Measurements from ENCODE around the gene SLC1A7. TPM values are rescaled to one million over a fixed set of nuclear protein-coding genes. Genes with fewer than 3 reads are reported as not detected.

Gene SLC1A7
- total RNA-seq, 1 donor from 2014 or later: not detected

GRCh38 chr1:53092659-53093450, 49.6 kb downstream of the SLC1A7 start:
- intact Hi-C loops (cut with micrococcal nuclease): no loop called here

- intact Hi-C loops (cut with micrococcal nuclease): no loop called here
Measured at GRCh38 chr1:53091841-53092645, 50.4 kb downstream of the SLC1A7 start.

GRCh38 chr1:53090227-53091147, 52.0 kb downstream of the SLC1A7 start:
- intact Hi-C loops (cut with micrococcal nuclease): no loop called here

- intact Hi-C loops (cut with micrococcal nuclease): no loop called here
Measured at GRCh38 chr1:53089478-53090226, 52.8 kb downstream of the SLC1A7 start.

GRCh38 chr1:53088616-53089300, 53.7 kb downstream of the SLC1A7 start:
- intact Hi-C loops (cut with micrococcal nuclease): no loop called here

- intact Hi-C loops (cut with micrococcal nuclease): no loop called here
Measured at GRCh38 chr1:53087332-53088285, 54.8 kb downstream of the SLC1A7 start.

GRCh38 chr1:53086491-53087070, 55.9 kb downstream of the SLC1A7 start:
- intact Hi-C loops (cut with micrococcal nuclease): no loop called here

- intact Hi-C loops (cut with micrococcal nuclease): no loop called here
Measured at GRCh38 chr1:53085405-53085804, 57.0 kb downstream of the SLC1A7 start.

- intact Hi-C loops (cut with micrococcal nuclease): no loop called here
Measured at GRCh38 chr1:53084589-53084971, 57.9 kb downstream of the SLC1A7 start.

GRCh38 chr1:53083636-53084588, 58.5 kb downstream of the SLC1A7 start:
- intact Hi-C loops (cut with micrococcal nuclease): no loop called here

- intact Hi-C loops (cut with micrococcal nuclease): no loop called here
Measured at GRCh38 chr1:53082826-53083455, 59.5 kb downstream of the SLC1A7 start.

- intact Hi-C loops (cut with micrococcal nuclease): no loop called here
Measured at GRCh38 chr1:53081384-53082066, 60.9 kb downstream of the SLC1A7 start.

- intact Hi-C loops (cut with micrococcal nuclease): no loop called here
Measured at GRCh38 chr1:53080769-53081168, 61.7 kb downstream of the SLC1A7 start.

GRCh38 chr1:53080041-53080440, 62.4 kb downstream of the SLC1A7 start:
- intact Hi-C loops (cut with micrococcal nuclease): no loop called here

GRCh38 chr1:53079251-53079650, 63.2 kb downstream of the SLC1A7 start:
- intact Hi-C loops (cut with micrococcal nuclease): no loop called here

GRCh38 chr1:53078333-53079101, 63.9 kb downstream of the SLC1A7 start:
- intact Hi-C loops (cut with micrococcal nuclease): no loop called here

All from T-helper 2 cell treated with Interferon-gamma antibody and Interleukin-4, amounts not matched to agents 100 ng/mL and 5 ng/mL, for 36 hours (primary cell).